ENCODE data around the gene TPX2.

Gene TPX2

GRCh38 chr20:31713312-31714273, 25.5 kb upstream of the TPX2 start:
- no peak for DNase-seq (ENCODE audit: low read depth)
- no peak overlapping the region for H3K4me3 ChIP-seq (ENCODE audit: low read depth, low read length)
- TF ChIP-seq CTCF (IDR thresholded peaks at IDR 0.05; ENCODE audit: low read depth, low read length, missing control alignments): no peak

- H3K4me3 ChIP-seq (ENCODE audit: low read depth, low read length): no peak overlapping the region
- DNase-seq (ENCODE audit: low read depth): no peak
These were observed 23.3 kb upstream of the TPX2 start for GRCh38 chr20:31715766-31716165.

GRCh38 chr20:31716351-31716750, 22.7 kb upstream of the TPX2 start:
- no peak for DNase-seq (ENCODE audit: low read depth)
- peak overlapping the region; percentile 26; the same call in 1 of the 2 replicates for H3K4me3 ChIP-seq (ENCODE audit: low read depth, low read length)
- no peak for TF ChIP-seq CTCF (IDR thresholded peaks at IDR 0.05; ENCODE audit: low read depth, low read length, missing control alignments)

More at GRCh38 chr20:31715766-31716165, 23.3 kb upstream of the TPX2 start:
- TF ChIP-seq CTCF (IDR thresholded peaks at IDR 0.05; ENCODE audit: low read depth, low read length, missing control alignments): no peak

- no peak for TF ChIP-seq CTCF (IDR thresholded peaks at IDR 0.05; ENCODE audit: low read depth, low read length, missing control alignments)
- no peak for DNase-seq (ENCODE audit: low read depth)
- peak overlapping the region; percentile 26; the same call in 1 of the 2 replicates for H3K4me3 ChIP-seq (ENCODE audit: low read depth, low read length)
These were observed 22.1 kb upstream of the TPX2 start for GRCh38 chr20:31716818-31717477.

- DNase-seq (ENCODE audit: low read depth): peak; percentile 61
- H3K4me3 ChIP-seq (ENCODE audit: low read depth, low read length): peak overlapping the region; percentile 40
- TF ChIP-seq CTCF (IDR thresholded peaks at IDR 0.05; ENCODE audit: low read depth, low read length, missing control alignments): no peak
These were observed 21.4 kb upstream of the TPX2 start for GRCh38 chr20:31717478-31718201.

- no peak for DNase-seq (ENCODE audit: low read depth)
- no peak for TF ChIP-seq CTCF (IDR thresholded peaks at IDR 0.05; ENCODE audit: low read depth, low read length, missing control alignments)
- peak overlapping the region; percentile 70 for H3K4me3 ChIP-seq (ENCODE audit: low read depth, low read length)
These were observed 20.0 kb upstream of the TPX2 start for GRCh38 chr20:31718952-31719643.
